ENCODE measurements around the gene MMP25. TPM values are rescaled to one million over a fixed set of nuclear protein-coding genes. Genes with fewer than 3 reads are reported as not detected.
"Not testable (repeated sequence)": the region's sequence is repeated elsewhere in the genome, so short reads cannot be mapped to it uniquely, and the experiment has no call there.

The MMP25 gene
- total RNA-seq, 1 experiment from 2014 or later = 0.80 TPM

DNA sequence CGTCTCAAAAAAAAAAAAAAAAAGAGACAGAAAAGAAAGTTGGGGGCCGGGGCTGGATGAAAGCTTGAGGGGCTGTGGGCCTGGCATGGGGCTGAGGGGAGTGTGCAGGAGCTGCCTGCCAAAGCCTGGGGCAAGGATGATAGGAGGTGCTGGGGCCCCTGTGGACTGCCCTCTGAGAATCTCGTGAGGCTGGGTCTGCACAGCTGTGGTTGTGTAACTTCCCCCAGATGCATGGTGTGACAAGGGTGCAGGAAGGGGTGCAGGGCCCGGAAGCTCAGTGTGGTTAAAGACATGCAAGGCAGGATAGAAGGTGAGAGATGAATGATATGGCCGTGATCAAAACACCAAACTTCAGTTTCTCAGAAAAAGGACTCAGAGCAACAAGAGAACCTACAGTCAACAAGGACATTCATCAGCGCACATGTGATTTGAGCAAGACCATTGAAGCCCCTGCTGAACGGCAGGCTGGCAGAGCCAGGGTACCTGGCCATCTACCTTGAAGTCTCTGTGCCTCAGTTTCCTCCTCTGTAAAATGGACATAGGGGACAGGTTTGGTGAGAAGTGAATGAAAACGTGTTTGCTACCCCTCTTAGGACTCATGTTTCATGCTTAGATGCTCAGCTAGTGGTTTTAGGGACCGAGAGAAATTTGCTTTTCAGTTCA is 28.6 kb downstream of the MMP25 start:
- DNase-seq (ENCODE audit: low spot score) = no peak
- no peaks in the 10 kb centered on the region for H3K36me3 ChIP-seq (ENCODE audit: insufficient read depth, low read length, poor library complexity, severe bottlenecking)
- BruUV-seq (replicated peaks) = no TSS peak
- H3K27ac ChIP-seq (ENCODE audit: low read depth, low read length, poor library complexity, severe bottlenecking) = no peak overlapping the region
- TF ChIP-seq, protein P1, sequence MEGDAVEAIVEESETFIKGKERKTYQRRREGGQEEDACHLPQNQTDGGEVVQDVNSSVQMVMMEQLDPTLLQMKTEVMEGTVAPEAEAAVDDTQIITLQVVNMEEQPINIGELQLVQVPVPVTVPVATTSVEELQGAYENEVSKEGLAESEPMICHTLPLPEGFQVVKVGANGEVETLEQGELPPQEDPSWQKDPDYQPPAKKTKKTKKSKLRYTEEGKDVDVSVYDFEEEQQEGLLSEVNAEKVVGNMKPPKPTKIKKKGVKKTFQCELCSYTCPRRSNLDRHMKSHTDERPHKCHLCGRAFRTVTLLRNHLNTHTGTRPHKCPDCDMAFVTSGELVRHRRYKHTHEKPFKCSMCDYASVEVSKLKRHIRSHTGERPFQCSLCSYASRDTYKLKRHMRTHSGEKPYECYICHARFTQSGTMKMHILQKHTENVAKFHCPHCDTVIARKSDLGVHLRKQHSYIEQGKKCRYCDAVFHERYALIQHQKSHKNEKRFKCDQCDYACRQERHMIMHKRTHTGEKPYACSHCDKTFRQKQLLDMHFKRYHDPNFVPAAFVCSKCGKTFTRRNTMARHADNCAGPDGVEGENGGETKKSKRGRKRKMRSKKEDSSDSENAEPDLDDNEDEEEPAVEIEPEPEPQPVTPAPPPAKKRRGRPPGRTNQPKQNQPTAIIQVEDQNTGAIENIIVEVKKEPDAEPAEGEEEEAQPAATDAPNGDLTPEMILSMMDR (conservative IDR thresholded peaks at IDR 0.05; ENCODE audit: low read depth, low read length) = no peak
- TF ChIP-seq EZH2 (IDR thresholded peaks at IDR 0.05; ENCODE audit: borderline replicate concordance, low read depth, low read length, poor library complexity, severe bottlenecking) = no peak
- peaks cover 11% of the 10 kb centered on the region for H3K27me3 ChIP-seq (replicated peaks; ENCODE audit: insufficient read depth, low read depth, low read length, poor library complexity)
- no peak overlapping the region for H3K4me3 ChIP-seq (ENCODE audit: low read depth, low read length, poor library complexity, severe bottlenecking)
- H3K4me1 ChIP-seq (ENCODE audit: insufficient read depth, low read length, poor library complexity, severe bottlenecking) = no peaks in the 10 kb centered on the region
- no peaks in the 10 kb centered on the region for H3K9me3 ChIP-seq (ENCODE audit: low read depth, low read length, poor library complexity, severe bottlenecking)
- ChIA-PET CTCF (no interaction called here), POLR2A (ENCODE audit: low non-redundant PET) (no interaction called here)
- intact Hi-C loops (cut with micrococcal nuclease; ENCODE audit: unreplicated experiment) = no loop called here

- no peak for TF ChIP-seq EZH2 (IDR thresholded peaks at IDR 0.05; ENCODE audit: borderline replicate concordance, low read depth, low read length, poor library complexity, severe bottlenecking)
- TF ChIP-seq, protein P1 (conservative IDR thresholded peaks at IDR 0.05; ENCODE audit: low read depth, low read length) = no peak
- no peak for DNase-seq (ENCODE audit: low spot score)
- H3K27ac ChIP-seq (ENCODE audit: low read depth, low read length, poor library complexity, severe bottlenecking) = no peak overlapping the region
- H3K27me3 ChIP-seq (replicated peaks; ENCODE audit: insufficient read depth, low read depth, low read length, poor library complexity) = peaks cover 15% of the 10 kb centered on the region
- CTCF ChIA-PET = no interaction called here
- intact Hi-C loops (cut with micrococcal nuclease; ENCODE audit: unreplicated experiment) = no loop called here
- H3K4me3 ChIP-seq (ENCODE audit: low read depth, low read length, poor library complexity, severe bottlenecking) = no peak overlapping the region
- H3K36me3 ChIP-seq (ENCODE audit: insufficient read depth, low read length, poor library complexity, severe bottlenecking) = no peaks in the 10 kb centered on the region
- no TSS peak for BruUV-seq (replicated peaks)
- POLR2A ChIA-PET (ENCODE audit: low non-redundant PET) = no interaction called here
- no peaks in the 10 kb centered on the region for H3K9me3 ChIP-seq (ENCODE audit: low read depth, low read length, poor library complexity, severe bottlenecking)
- no peaks in the 10 kb centered on the region for H3K4me1 ChIP-seq (ENCODE audit: insufficient read depth, low read length, poor library complexity, severe bottlenecking)
Measured at GRCh38 chr16:3075523-3075915, 29.2 kb downstream of the MMP25 start.

DNA sequence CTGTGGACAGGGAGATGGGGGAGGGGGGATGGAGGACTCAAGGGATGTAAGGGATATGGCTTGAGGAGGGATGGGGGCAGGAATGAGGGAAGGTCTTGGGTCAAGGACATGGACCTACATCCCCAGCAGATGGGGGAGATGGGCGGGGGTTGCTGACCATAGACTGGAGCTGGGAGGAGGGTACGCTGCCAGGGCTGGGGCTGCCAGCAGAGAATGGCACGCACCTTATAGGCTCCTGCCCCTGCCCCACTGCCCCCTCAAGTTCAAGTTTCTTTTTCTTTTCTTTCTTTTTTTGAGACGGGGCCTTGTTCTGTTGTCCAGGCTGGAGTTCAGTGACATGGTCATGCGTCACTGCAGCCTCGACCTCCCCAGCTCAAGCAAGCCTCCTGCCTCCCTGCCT is 29.6 kb downstream of the MMP25 start:
- H3K4me1 ChIP-seq (ENCODE audit: insufficient read depth, low read length, poor library complexity, severe bottlenecking); intact Hi-C loops (cut with micrococcal nuclease; ENCODE audit: unreplicated experiment); H3K27ac ChIP-seq (ENCODE audit: low read depth, low read length, poor library complexity, severe bottlenecking); H3K36me3 ChIP-seq (ENCODE audit: insufficient read depth, low read length, poor library complexity, severe bottlenecking); BruUV-seq (replicated peaks); H3K4me3 ChIP-seq (ENCODE audit: low read depth, low read length, poor library complexity, severe bottlenecking); H3K9me3 ChIP-seq (ENCODE audit: low read depth, low read length, poor library complexity, severe bottlenecking); DNase-seq (ENCODE audit: low spot score); POLR2A ChIA-PET (ENCODE audit: low non-redundant PET): not testable (repeated sequence)
- CTCF ChIA-PET = interaction anchor here (0.7 kb wide), 1 partner anchor 54 kb away, joined by 3 read pairs; no protein-coding TSS in a partner anchor
- peaks cover 15% of the 10 kb centered on the region for H3K27me3 ChIP-seq (replicated peaks; ENCODE audit: insufficient read depth, low read depth, low read length, poor library complexity)

- H3K9me3 ChIP-seq (ENCODE audit: low read depth, low read length, poor library complexity, severe bottlenecking) = no peaks in the 10 kb centered on the region
- H3K27ac ChIP-seq (ENCODE audit: low read depth, low read length, poor library complexity, severe bottlenecking) = no peak overlapping the region
- H3K36me3 ChIP-seq (ENCODE audit: insufficient read depth, low read length, poor library complexity, severe bottlenecking) = no peaks in the 10 kb centered on the region
- CTCF ChIA-PET = interaction anchor here (0.7 kb wide), 1 partner anchor 53 kb away, joined by 3 read pairs; no protein-coding TSS in a partner anchor
- TF ChIP-seq EZH2 (IDR thresholded peaks at IDR 0.05; ENCODE audit: borderline replicate concordance, low read depth, low read length, poor library complexity, severe bottlenecking) = no peak
- TF ChIP-seq, protein P1 (conservative IDR thresholded peaks at IDR 0.05; ENCODE audit: low read depth, low read length) = no peak
- peaks cover 15% of the 10 kb centered on the region for H3K27me3 ChIP-seq (replicated peaks; ENCODE audit: insufficient read depth, low read depth, low read length, poor library complexity)
- intact Hi-C loops (cut with micrococcal nuclease; ENCODE audit: unreplicated experiment) = no loop called here
- POLR2A ChIA-PET (ENCODE audit: low non-redundant PET) = no interaction called here
- H3K4me3 ChIP-seq (ENCODE audit: low read depth, low read length, poor library complexity, severe bottlenecking) = no peak overlapping the region
- no peaks in the 10 kb centered on the region for H3K4me1 ChIP-seq (ENCODE audit: insufficient read depth, low read length, poor library complexity, severe bottlenecking)
- DNase-seq (ENCODE audit: low spot score) = no peak
- no TSS peak for BruUV-seq (replicated peaks)
Measured at GRCh38 chr16:3076577-3076976, 30.2 kb downstream of the MMP25 start.

All from A673 (cell line).